RWPE2 (cell line): Measurements from ENCODE around the gene WDR89.

Experiments used
- ATAC-seq: fragments of 200-7000 bp; cut with Tn5 transposase; 3 replicates; pipeline ENCODE4 v1.9.1; 2021; ENCODE audit warnings: low read depth
- DNase-seq: peaks from one replicate; pipeline ENCODE4 v3.0.0-alpha.2; 2020; ENCODE audit warnings: low spot score
- H3K27ac ChIP-seq: fragments of 450-650 bp; 2 replicates; pipeline ENCODE4 v1.5.1; 2017; ENCODE audit warnings: mild to moderate bottlenecking; ENCODE audit not compliant: poor library complexity, severe bottlenecking
- H3K27me3 ChIP-seq: fragments of 250-450 bp; sonication (Bioruptor Pico); 2 replicates; pipeline ENCODE4 v1.5.1; 2021; ENCODE audit warnings: mild to moderate bottlenecking, moderate library complexity; ENCODE audit not compliant: insufficient read depth, poor library complexity, severe bottlenecking
- H3K36me3 ChIP-seq: fragments of 250-450 bp; sonication (Bioruptor Pico); 2 replicates; pipeline ENCODE4 v1.5.1; 2020; ENCODE audit warnings: low read depth, mild to moderate bottlenecking, moderate library complexity
- H3K4me1 ChIP-seq: fragments of 250-450 bp; sonication (Bioruptor Pico); 2 replicates; pipeline ENCODE4 v1.5.1; 2021; ENCODE audit warnings: mild to moderate bottlenecking, moderate library complexity; ENCODE audit not compliant: insufficient read depth, poor library complexity, severe bottlenecking
- H3K4me3 ChIP-seq: fragments of 250-450 bp; sonication (Bioruptor Pico); 2 replicates; pipeline ENCODE4 v1.5.1; 2021; ENCODE audit warnings: mild to moderate bottlenecking, moderate library complexity; ENCODE audit not compliant: severe bottlenecking
- H3K9me3 ChIP-seq: fragments of 250-450 bp; sonication (Bioruptor Pico); 2 replicates; pipeline ENCODE4 v1.5.1; 2021; ENCODE audit warnings: mild to moderate bottlenecking, moderate library complexity; ENCODE audit not compliant: severe bottlenecking
- CTCF ChIP-seq: fragments of 450-650 bp; IDR thresholded peaks from one replicate; pipeline ENCODE4 v1.5.1; 2017; ENCODE audit warnings: mild to moderate bottlenecking, moderate library complexity; ENCODE audit not compliant: poor library complexity, severe bottlenecking

The WDR89 gene

DNA sequence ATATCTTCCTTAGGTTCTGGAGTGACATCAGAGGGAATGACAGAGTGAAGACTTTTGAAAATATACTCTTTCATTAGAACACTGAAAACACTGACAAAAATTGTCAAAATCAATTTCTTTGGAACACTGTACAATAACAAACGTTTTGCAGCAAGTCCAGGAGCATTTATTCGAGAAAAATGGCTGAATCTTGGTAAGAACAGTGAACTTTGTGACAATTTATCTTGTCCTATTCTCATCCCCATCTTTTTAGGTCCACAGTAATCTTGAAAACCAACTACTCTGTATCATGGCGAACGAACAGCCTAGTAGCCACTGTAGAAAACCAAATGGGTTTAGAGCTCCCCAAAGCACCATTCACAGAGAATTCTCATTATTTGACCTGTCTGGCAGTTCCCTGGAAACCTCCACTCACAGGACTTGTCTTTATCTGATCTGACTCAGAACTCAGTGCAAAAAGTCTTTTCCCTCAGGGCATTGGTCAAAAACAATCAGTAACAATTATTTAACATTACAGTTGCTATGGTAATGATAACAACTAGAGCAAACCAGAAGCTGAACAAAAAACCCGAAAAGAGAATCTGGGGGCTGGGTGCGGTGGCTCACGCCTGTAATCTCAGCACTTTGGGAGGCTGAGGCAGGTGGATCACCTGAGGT, 78.2 kb downstream of the WDR89 start:
- no peaks in the 10 kb centered on the region for H3K27me3 ChIP-seq
- TF ChIP-seq CTCF, result no peak
- DNase-seq (no peak), ATAC-seq (peak; percentile 91)
- no peaks in the 10 kb centered on the region for H3K9me3 ChIP-seq
- no peak overlapping the region for H3K4me3 ChIP-seq
- H3K36me3 ChIP-seq, result no peaks in the 10 kb centered on the region
- H3K27ac ChIP-seq, result no peak overlapping the region
- H3K4me1 ChIP-seq, result peaks cover 11% of the 10 kb centered on the region

GRCh38 chr14:63562405-63562804, 79.3 kb downstream of the WDR89 start:
- no peak for TF ChIP-seq CTCF
- no peak for DNase-seq
- ATAC-seq, result peak; percentile 48; the same call in 2 of the 3 replicates
- no peak overlapping the region for H3K27ac ChIP-seq
- H3K4me3 ChIP-seq, result no peak overlapping the region
- no peaks in the 10 kb centered on the region for H3K36me3 ChIP-seq
- H3K27me3 ChIP-seq, result no peaks in the 10 kb centered on the region
- H3K9me3 ChIP-seq, result no peaks in the 10 kb centered on the region
- peaks cover 11% of the 10 kb centered on the region for H3K4me1 ChIP-seq

DNA sequence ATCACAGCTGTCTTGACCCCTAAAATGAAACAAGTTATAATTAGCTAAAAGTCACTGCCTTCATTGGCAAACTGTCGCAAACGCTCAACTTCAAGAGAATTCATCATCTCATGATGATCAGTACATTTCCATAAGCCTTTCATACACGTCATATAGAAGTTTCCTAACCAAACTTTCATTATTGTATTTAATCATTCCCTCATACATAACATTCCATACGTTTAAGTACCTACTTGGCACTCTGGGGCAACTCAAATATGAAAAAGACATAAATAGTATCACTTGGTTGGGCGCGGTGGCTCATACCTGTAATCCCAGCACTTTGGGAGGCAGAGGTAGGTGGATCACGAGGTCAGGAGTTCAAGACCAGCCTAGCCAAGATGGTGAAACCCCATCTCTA, 86.1 kb downstream of the WDR89 start:
- no peaks in the 10 kb centered on the region for H3K27me3 ChIP-seq
- TF ChIP-seq CTCF, result no peak
- ATAC-seq, result no peak

DNA sequence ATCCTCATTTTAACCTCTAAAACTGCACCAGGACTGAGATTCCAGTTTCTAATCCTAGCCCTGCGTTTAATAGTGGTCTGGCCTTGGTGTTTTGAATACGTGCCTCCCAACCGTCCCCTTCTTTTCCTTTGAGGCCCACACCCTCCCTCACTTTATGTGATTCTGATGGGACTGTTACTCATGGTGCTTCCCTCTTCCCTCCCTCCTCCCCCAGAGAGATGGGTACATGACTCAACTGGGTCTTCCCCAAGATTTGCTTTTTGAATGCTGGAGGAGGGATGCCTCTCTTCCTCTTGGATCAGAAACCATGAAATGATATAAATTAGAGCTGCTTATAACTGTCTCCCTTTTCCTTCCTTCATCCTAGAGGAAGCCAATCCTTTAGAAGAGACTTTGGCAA, 90.3 kb downstream of the WDR89 start:
- no peak overlapping the region for H3K27ac ChIP-seq
- H3K27me3 ChIP-seq, result no peaks in the 10 kb centered on the region
- DNase-seq (no peak), ATAC-seq (peak; percentile 83)
- H3K9me3 ChIP-seq, result no peaks in the 10 kb centered on the region
- TF ChIP-seq CTCF, result no peak
- no peaks in the 10 kb centered on the region for H3K36me3 ChIP-seq
- peaks cover 6% of the 10 kb centered on the region for H3K4me1 ChIP-seq
- no peak overlapping the region for H3K4me3 ChIP-seq

More for the DNA sequence above, 86.1 kb downstream of the WDR89 start:
- H3K27ac ChIP-seq, result no peak overlapping the region
- no peaks in the 10 kb centered on the region for H3K9me3 ChIP-seq
- H3K4me3 ChIP-seq, result no peak overlapping the region
- DNase-seq, result no peak
- H3K4me1 ChIP-seq, result peaks cover 6% of the 10 kb centered on the region
- H3K36me3 ChIP-seq, result no peaks in the 10 kb centered on the region

DNA sequence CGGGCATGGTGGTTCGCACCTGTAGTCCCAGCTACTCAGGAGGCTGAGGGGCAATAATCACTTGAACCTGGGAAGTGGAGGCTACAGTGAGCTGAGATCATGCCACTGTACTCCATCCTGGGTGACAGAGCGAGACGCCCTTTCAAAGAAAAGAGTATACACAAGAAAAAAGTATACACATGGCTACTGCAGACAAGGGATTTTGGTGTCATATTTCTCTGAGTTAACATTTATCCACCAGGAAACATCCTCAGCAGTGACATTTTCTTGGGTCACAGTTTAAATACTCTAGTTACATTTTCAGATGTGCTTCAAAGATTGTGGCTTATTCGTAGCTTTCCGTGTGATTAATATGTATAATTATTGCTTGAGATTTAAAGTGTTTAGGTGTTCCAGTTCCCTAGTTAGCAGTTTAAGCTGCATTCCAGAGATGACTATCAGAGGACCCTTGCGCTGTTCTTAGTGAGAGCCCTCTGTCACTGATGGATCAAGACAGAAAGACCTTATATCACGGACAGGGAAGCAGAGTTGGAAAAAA, 93.8 kb downstream of the WDR89 start:
- ATAC-seq, result no peak
- no peak for TF ChIP-seq CTCF
- H3K36me3 ChIP-seq, result no peaks in the 10 kb centered on the region
- no peak overlapping the region for H3K27ac ChIP-seq
- DNase-seq, result no peak
- H3K9me3 ChIP-seq, result no peaks in the 10 kb centered on the region
- no peak overlapping the region for H3K4me3 ChIP-seq
- H3K27me3 ChIP-seq, result no peaks in the 10 kb centered on the region
- peaks cover 9% of the 10 kb centered on the region for H3K4me1 ChIP-seq
